Measurements from ENCODE around the gene ASCL5. TPM values are rescaled to one million over a fixed set of nuclear protein-coding genes. Genes with fewer than 3 reads are reported as not detected.
A peak's percentile ranks its signal among the peaks of the same experiment; 100 is the strongest.

The ASCL5 gene
- total RNA-seq, 4 donors from 2014 or later, result not detected

- no peaks in the 10 kb centered on the region for H3K9me3 ChIP-seq
- peak; percentile 40 for ATAC-seq
- peaks cover 4% of the 10 kb centered on the region for H3K27me3 ChIP-seq
- no peaks in the 10 kb centered on the region for H3K4me1 ChIP-seq
- no peak overlapping the region for H3K4me3 ChIP-seq
- TF ChIP-seq EP300 (IDR thresholded peaks at IDR 0.05) (no peak), CTCF (IDR thresholded peaks at IDR 0.05) (peak; percentile 23 to 59 (median 48))
- H3K36me3 ChIP-seq, result no peaks in the 10 kb centered on the region
- H3K27ac ChIP-seq, result no peak overlapping the region
- WGBS, 2 donors (ENCODE audit: low coverage in 1 of 2), result 84 to 93% methylated on average over 7 to 10 of the region's 12 CpGs
These were observed 40.9 kb downstream of the ASCL5 start for GRCh38 chr1:201085902-201086735.

- Histone ChIP-seq H3K9me3 (no peaks in the 10 kb centered on the region), H3K27me3 (peaks cover 4% of the 10 kb centered on the region), H3K4me1 (no peaks in the 10 kb centered on the region), H3K36me3 (no peaks in the 10 kb centered on the region), H3K27ac (no peak overlapping the region), H3K4me3 (no peak overlapping the region)
- no peak for ATAC-seq
- WGBS, 2 donors (ENCODE audit: low coverage in 1 of 2), result 37 to 58% methylated on average over 4 to 6 of the region's 6 CpGs
- TF ChIP-seq CTCF (IDR thresholded peaks at IDR 0.05) (no peak), POLR2AphosphoS5 (IDR thresholded peaks at IDR 0.05) (no peak), POLR2A (IDR thresholded peaks at IDR 0.05) (no peak)
These were observed 42.7 kb downstream of the ASCL5 start for GRCh38 chr1:201084295-201084694.

DNA sequence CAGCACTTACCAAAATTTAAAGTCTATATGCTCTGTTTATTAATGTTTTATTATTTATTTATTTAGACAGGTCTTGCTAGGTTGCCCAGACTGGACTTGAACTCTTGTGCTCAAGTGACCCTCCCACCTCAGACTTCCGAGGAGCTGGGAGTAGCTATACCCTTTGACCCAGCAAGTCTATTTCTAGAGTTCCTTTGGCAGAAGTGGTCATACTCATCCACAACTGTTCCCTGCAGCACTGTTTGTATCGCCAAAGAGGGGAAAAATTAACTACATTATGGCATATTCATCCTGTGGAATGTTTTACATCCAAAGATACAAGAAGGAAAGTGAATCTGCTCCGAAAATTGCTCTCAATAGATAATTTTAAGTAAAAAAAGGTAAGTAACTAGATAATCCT is 43.2 kb downstream of the ASCL5 start:
- Histone ChIP-seq H3K36me3 (no peaks in the 10 kb centered on the region), H3K9me3 (no peaks in the 10 kb centered on the region), H3K27ac (no peak overlapping the region), H3K27me3 (peaks cover 4% of the 10 kb centered on the region), H3K4me1 (no peaks in the 10 kb centered on the region), H3K4me3 (no peak overlapping the region)
- no peak for ATAC-seq
- no peak for TF ChIP-seq EP300 (IDR thresholded peaks at IDR 0.05)
- no peak for TF ChIP-seq POLR2AphosphoS5 (IDR thresholded peaks at IDR 0.05)
- no peak for TF ChIP-seq POLR2A (IDR thresholded peaks at IDR 0.05)
- no peak for TF ChIP-seq CTCF (IDR thresholded peaks at IDR 0.05)
- 59 to 65% methylated on average over 3 of the region's 3 CpGs for WGBS, 2 donors (ENCODE audit: low coverage in 1 of 2)

GRCh38 chr1:201080135-201080534 is 46.8 kb downstream of the ASCL5 start:
- H3K27me3 ChIP-seq, result peaks cover 3% of the 10 kb centered on the region
- no peak overlapping the region for H3K4me3 ChIP-seq
- 100% methylated on average over 2 to 3 of the region's 3 CpGs for WGBS, 2 donors (ENCODE audit: low coverage in 1 of 2)
- TF ChIP-seq POLR2AphosphoS5 (IDR thresholded peaks at IDR 0.05) (no peak), POLR2A (IDR thresholded peaks at IDR 0.05) (no peak), CTCF (IDR thresholded peaks at IDR 0.05) (no peak)
- H3K4me1 ChIP-seq, result no peaks in the 10 kb centered on the region
- no peak for ATAC-seq
- H3K27ac ChIP-seq, result no peak overlapping the region
- no peaks in the 10 kb centered on the region for H3K36me3 ChIP-seq
- no peaks in the 10 kb centered on the region for H3K9me3 ChIP-seq

DNA sequence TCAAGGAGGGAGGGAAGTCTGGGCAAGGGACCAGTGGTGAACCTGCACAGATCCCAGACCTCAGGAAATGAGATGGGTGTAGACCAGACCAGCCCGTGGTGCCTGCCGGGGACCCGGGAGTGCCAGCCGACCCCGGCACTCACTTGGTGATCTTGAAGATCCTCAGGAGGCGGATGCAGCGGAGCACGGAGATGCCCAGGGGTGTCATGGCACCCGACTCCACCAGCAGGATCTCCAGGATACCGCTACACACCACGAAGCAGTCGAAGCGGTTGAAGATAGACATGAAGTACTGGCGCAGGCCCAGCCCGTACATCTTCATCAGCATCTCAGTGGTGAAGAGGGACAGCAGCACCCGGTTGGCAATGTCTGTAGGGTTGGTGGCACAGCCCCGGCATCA is 49.2 kb downstream of the ASCL5 start:
- H3K9me3 ChIP-seq, result no peaks in the 10 kb centered on the region
- no peaks in the 10 kb centered on the region for H3K4me1 ChIP-seq
- H3K4me3 ChIP-seq, result no peak overlapping the region
- no peak for TF ChIP-seq POLR2A (IDR thresholded peaks at IDR 0.05)
- TF ChIP-seq POLR2AphosphoS5 (IDR thresholded peaks at IDR 0.05), result no peak
- no peak for TF ChIP-seq CTCF (IDR thresholded peaks at IDR 0.05)
- TF ChIP-seq EP300 (IDR thresholded peaks at IDR 0.05), result no peak
- ATAC-seq, result no peak
- H3K36me3 ChIP-seq, result no peaks in the 10 kb centered on the region
- WGBS, 2 donors (ENCODE audit: low coverage in 1 of 2), result 80 to 92% methylated on average over 2 to 12 of the region's 17 CpGs
- H3K27ac ChIP-seq, result no peak overlapping the region
- no peaks in the 10 kb centered on the region for H3K27me3 ChIP-seq
